OCI-LY1 (cell line): Measurements from ENCODE around the gene FAM240A.

Experiments
- EZH2 ChIP-seq: fragments of 200-600 bp; sonication (generic), shearing (Covaris generic); IDR thresholded peaks from 2 replicates; pipeline ENCODE4 v1.8.0; 2017; ENCODE audit warnings: borderline replicate concordance, mixed run types, mild to moderate bottlenecking, antibody characterized with exemption, low read length, moderate library complexity, mixed read lengths
- TF ChIP-seq, protein P1 (sequence below): fragments of 200-600 bp; sonication (generic), shearing (Covaris generic); IDR thresholded peaks from 2 replicates; pipeline ENCODE4 v1.5.1; 2017; ENCODE audit warnings: mild to moderate bottlenecking, antibody characterized with exemption, low read length, moderate library complexity, mixed read lengths

DNA sequence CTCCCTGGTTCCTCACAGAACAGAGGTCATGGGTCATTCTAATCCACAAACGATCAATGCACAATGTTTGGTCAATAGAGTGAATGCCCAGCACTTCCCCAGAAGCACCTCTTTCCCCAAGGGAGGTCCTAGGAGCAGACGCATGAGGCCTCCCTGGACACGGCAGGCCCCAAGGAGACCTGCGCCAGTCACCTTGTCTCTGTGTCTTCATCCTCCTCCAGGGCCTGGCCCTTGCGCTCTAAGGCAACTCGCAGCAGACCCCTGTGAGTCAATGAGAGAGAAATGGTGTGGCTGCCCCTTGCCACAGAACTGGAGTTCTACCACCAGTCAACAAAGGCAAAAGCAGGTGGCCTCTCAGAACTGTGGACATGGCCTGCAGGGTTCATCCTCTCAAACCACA is 63.1 kb downstream of the FAM240A start:
- TF ChIP-seq, protein P1, sequence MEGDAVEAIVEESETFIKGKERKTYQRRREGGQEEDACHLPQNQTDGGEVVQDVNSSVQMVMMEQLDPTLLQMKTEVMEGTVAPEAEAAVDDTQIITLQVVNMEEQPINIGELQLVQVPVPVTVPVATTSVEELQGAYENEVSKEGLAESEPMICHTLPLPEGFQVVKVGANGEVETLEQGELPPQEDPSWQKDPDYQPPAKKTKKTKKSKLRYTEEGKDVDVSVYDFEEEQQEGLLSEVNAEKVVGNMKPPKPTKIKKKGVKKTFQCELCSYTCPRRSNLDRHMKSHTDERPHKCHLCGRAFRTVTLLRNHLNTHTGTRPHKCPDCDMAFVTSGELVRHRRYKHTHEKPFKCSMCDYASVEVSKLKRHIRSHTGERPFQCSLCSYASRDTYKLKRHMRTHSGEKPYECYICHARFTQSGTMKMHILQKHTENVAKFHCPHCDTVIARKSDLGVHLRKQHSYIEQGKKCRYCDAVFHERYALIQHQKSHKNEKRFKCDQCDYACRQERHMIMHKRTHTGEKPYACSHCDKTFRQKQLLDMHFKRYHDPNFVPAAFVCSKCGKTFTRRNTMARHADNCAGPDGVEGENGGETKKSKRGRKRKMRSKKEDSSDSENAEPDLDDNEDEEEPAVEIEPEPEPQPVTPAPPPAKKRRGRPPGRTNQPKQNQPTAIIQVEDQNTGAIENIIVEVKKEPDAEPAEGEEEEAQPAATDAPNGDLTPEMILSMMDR, result no peak
- TF ChIP-seq EZH2, result no peak
